Measurements from ENCODE around the gene SPO11.

SPO11 gene

DNA sequence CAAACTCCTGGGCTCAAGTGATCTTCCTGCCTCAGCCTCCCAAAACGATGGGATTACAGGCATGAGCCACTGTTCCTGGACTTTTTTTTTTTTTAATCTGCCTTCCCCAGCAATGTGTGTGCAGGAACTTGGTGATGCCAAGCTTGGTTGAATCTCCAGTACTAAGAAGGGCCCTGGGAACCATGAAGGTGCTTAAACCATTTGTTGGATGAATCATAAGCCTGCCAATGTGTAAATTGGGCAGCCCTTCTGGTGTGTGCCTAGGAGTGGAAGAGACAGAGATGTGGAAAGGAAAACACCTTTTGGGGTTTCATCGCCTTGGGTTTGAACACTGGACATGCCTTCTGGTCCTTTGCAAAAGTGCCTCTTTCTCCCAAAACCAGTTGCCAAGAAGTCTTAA is 7.1 kb upstream of the SPO11 start:
- Histone ChIP-seq H3K27me3 (replicated peaks; ENCODE audit: control insufficient read depth, insufficient read depth, low read length) (peaks cover 29% of the 10 kb centered on the region), H3K9me3 (ENCODE audit: control insufficient read depth, low read length) (no peaks in the 10 kb centered on the region), H3K36me3 (ENCODE audit: control insufficient read depth, insufficient read depth, low read length, severe bottlenecking) (no peaks in the 10 kb centered on the region), H3K9ac (ENCODE audit: low read length) (no peak overlapping the region), H3K4me1 (ENCODE audit: control insufficient read depth, insufficient read depth, low read length) (peaks cover 7% of the 10 kb centered on the region), H3K4me3 (ENCODE audit: low read length) (no peak overlapping the region)
- DNase-seq (ENCODE audit: low read depth) = no peak

DNA sequence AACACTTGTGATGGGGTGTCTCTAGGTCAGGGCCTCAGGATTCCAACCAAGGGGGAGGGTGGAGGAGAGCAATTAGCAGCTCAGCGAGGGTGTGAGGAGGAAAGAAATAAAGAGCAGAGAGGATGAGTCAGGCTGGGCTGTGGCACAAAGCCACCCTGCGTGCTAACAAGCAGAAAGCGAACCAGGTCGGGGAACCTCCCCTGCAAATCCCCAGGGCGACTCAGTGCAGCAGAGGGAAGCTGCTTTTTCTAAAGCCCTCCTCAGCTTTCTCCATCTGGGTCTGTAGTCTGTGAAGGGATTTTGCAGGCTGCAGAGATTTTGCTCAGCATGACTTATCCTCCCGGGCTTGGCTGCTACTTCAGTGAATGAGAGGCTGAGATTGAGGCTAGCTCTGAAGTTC is 6.6 kb upstream of the SPO11 start:
- Histone ChIP-seq H3K4me3 (ENCODE audit: low read length) (no peak overlapping the region), H3K9ac (ENCODE audit: low read length) (no peak overlapping the region), H3K4me1 (ENCODE audit: control insufficient read depth, insufficient read depth, low read length) (peaks cover 7% of the 10 kb centered on the region), H3K36me3 (ENCODE audit: control insufficient read depth, insufficient read depth, low read length, severe bottlenecking) (no peaks in the 10 kb centered on the region), H3K9me3 (ENCODE audit: control insufficient read depth, low read length) (no peaks in the 10 kb centered on the region), H3K27me3 (replicated peaks; ENCODE audit: control insufficient read depth, insufficient read depth, low read length) (peaks cover 32% of the 10 kb centered on the region)
- peak; percentile 26 for DNase-seq (ENCODE audit: low read depth)

DNA sequence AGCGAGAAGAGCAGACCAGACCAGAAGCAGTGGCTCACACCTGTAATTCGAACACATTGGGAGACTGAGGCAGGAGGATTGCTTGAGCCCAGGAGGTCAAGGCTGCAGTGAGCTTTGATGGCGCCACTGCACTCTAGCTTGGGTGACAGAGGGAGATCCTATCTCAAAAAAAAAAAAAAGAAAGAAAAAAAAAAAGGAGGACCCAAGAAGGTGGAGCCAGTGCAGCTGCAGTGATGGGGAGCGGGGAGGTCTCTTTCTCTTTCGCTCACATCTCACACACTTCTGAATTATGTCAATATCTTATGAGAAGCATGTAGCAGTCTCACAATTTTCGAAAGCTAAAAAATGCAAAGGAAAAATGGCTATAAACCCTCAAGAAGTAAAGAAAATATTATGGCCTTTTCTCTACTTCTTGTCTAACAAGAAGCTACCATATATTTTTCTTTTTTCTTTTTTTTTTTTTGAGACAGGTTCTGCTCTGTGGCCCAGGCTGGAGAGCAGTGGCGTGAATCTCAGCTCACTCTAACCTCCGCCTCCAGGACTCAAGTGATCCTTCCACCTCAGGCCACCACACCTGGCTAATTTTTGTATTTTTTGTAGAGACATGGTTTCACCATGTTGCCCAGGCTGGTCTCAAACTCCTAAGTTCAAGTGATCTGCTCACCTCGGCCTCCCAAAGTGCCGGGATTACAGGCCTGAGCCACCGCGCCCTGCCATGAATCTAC is 3.8 kb upstream of the SPO11 start:
- H3K9ac ChIP-seq (ENCODE audit: low read length) = no peak overlapping the region
- H3K27me3 ChIP-seq (replicated peaks; ENCODE audit: control insufficient read depth, insufficient read depth, low read length) = peaks cover 24% of the 10 kb centered on the region
- H3K4me3 ChIP-seq (ENCODE audit: low read length) = no peak overlapping the region
- no peak for DNase-seq (ENCODE audit: low read depth)
- no peaks in the 10 kb centered on the region for H3K36me3 ChIP-seq (ENCODE audit: control insufficient read depth, insufficient read depth, low read length, severe bottlenecking)
- peaks cover 11% of the 10 kb centered on the region for H3K4me1 ChIP-seq (ENCODE audit: control insufficient read depth, insufficient read depth, low read length)
- no peaks in the 10 kb centered on the region for H3K9me3 ChIP-seq (ENCODE audit: control insufficient read depth, low read length)

GRCh38 chr20:57326667-57327455 is 2.7 kb upstream of the SPO11 start:
- no peak overlapping the region for H3K4me3 ChIP-seq (ENCODE audit: low read length)
- no peaks in the 10 kb centered on the region for H3K36me3 ChIP-seq (ENCODE audit: control insufficient read depth, insufficient read depth, low read length, severe bottlenecking)
- H3K27me3 ChIP-seq (replicated peaks; ENCODE audit: control insufficient read depth, insufficient read depth, low read length) = peaks cover 14% of the 10 kb centered on the region
- peaks cover 16% of the 10 kb centered on the region for H3K4me1 ChIP-seq (ENCODE audit: control insufficient read depth, insufficient read depth, low read length)
- H3K9ac ChIP-seq (ENCODE audit: low read length) = no peak overlapping the region
- H3K9me3 ChIP-seq (ENCODE audit: control insufficient read depth, low read length) = no peaks in the 10 kb centered on the region
- DNase-seq (ENCODE audit: low read depth) = no peak

DNA sequence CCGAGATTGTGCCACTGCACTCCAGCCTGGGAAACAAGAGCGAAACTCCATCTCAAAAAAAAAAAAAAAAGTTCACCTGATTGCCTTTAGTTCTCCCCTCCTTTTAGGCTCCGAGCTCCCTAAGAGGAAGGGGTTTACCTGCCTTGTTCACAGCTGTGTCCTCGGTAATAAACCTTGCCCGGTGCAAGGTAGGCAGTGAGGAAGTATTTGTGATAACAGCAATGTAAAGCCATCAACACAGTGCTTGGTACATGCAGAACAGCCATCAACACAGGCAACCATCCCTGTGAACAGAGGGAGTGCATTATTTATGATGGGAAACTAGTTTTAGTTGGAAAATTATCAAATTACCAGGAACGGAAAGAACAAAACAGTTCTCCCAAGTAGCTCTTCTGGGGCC is 1.8 kb upstream of the SPO11 start:
- H3K27me3 ChIP-seq (replicated peaks; ENCODE audit: control insufficient read depth, insufficient read depth, low read length) = peaks cover 10% of the 10 kb centered on the region
- H3K9ac ChIP-seq (ENCODE audit: low read length) = no peak overlapping the region
- H3K36me3 ChIP-seq (ENCODE audit: control insufficient read depth, insufficient read depth, low read length, severe bottlenecking) = no peaks in the 10 kb centered on the region
- no peak for DNase-seq (ENCODE audit: low read depth)
- H3K4me3 ChIP-seq (ENCODE audit: low read length) = no peak overlapping the region
- H3K4me1 ChIP-seq (ENCODE audit: control insufficient read depth, insufficient read depth, low read length) = peaks cover 14% of the 10 kb centered on the region
- no peaks in the 10 kb centered on the region for H3K9me3 ChIP-seq (ENCODE audit: control insufficient read depth, low read length)

GRCh38 chr20:57330998-57331397 is 1.4 kb downstream of the SPO11 start:
- Histone ChIP-seq H3K27me3 (replicated peaks; ENCODE audit: control insufficient read depth, insufficient read depth, low read length) (peaks cover 4% of the 10 kb centered on the region), H3K9ac (ENCODE audit: low read length) (no peak overlapping the region), H3K9me3 (ENCODE audit: control insufficient read depth, low read length) (no peaks in the 10 kb centered on the region), H3K4me3 (ENCODE audit: low read length) (peak overlapping the region; percentile 22), H3K4me1 (ENCODE audit: control insufficient read depth, insufficient read depth, low read length) (peaks cover 9% of the 10 kb centered on the region), H3K36me3 (ENCODE audit: control insufficient read depth, insufficient read depth, low read length, severe bottlenecking) (no peaks in the 10 kb centered on the region)
- DNase-seq (ENCODE audit: low read depth) = no peak

- Histone ChIP-seq H3K4me1 (ENCODE audit: control insufficient read depth, insufficient read depth, low read length) (peaks cover 9% of the 10 kb centered on the region), H3K36me3 (ENCODE audit: control insufficient read depth, insufficient read depth, low read length, severe bottlenecking) (no peaks in the 10 kb centered on the region), H3K4me3 (ENCODE audit: low read length) (no peak overlapping the region), H3K9me3 (ENCODE audit: control insufficient read depth, low read length) (no peaks in the 10 kb centered on the region), H3K9ac (ENCODE audit: low read length) (no peak overlapping the region), H3K27me3 (replicated peaks; ENCODE audit: control insufficient read depth, insufficient read depth, low read length) (peaks cover 4% of the 10 kb centered on the region)
- no peak for DNase-seq (ENCODE audit: low read depth)
These were observed 2.8 kb downstream of the SPO11 start for GRCh38 chr20:57332105-57333089.

- Histone ChIP-seq H3K9me3 (ENCODE audit: control insufficient read depth, low read length) (no peaks in the 10 kb centered on the region), H3K36me3 (ENCODE audit: control insufficient read depth, insufficient read depth, low read length, severe bottlenecking) (no peaks in the 10 kb centered on the region), H3K4me1 (ENCODE audit: control insufficient read depth, insufficient read depth, low read length) (peaks cover 9% of the 10 kb centered on the region), H3K27me3 (replicated peaks; ENCODE audit: control insufficient read depth, insufficient read depth, low read length) (no peaks in the 10 kb centered on the region), H3K9ac (ENCODE audit: low read length) (no peak overlapping the region), H3K4me3 (ENCODE audit: low read length) (no peak overlapping the region)
- DNase-seq (ENCODE audit: low read depth) = peak; percentile 11
These were observed 5.8 kb downstream of the SPO11 start for GRCh38 chr20:57335392-57335791.

- H3K27me3 ChIP-seq (replicated peaks; ENCODE audit: control insufficient read depth, insufficient read depth, low read length) = no peaks in the 10 kb centered on the region
- peaks cover 2% of the 10 kb centered on the region for H3K4me1 ChIP-seq (ENCODE audit: control insufficient read depth, insufficient read depth, low read length)
- no peak for DNase-seq (ENCODE audit: low read depth)
- no peak overlapping the region for H3K4me3 ChIP-seq (ENCODE audit: low read length)
- no peaks in the 10 kb centered on the region for H3K9me3 ChIP-seq (ENCODE audit: control insufficient read depth, low read length)
- H3K36me3 ChIP-seq (ENCODE audit: control insufficient read depth, insufficient read depth, low read length, severe bottlenecking) = no peaks in the 10 kb centered on the region
- no peak overlapping the region for H3K9ac ChIP-seq (ENCODE audit: low read length)
These were observed 12.1 kb downstream of the SPO11 start for GRCh38 chr20:57341663-57342062.

- Histone ChIP-seq H3K4me1 (ENCODE audit: control insufficient read depth, insufficient read depth, low read length) (peaks cover 2% of the 10 kb centered on the region), H3K36me3 (ENCODE audit: control insufficient read depth, insufficient read depth, low read length, severe bottlenecking) (no peaks in the 10 kb centered on the region), H3K27me3 (replicated peaks; ENCODE audit: control insufficient read depth, insufficient read depth, low read length) (no peaks in the 10 kb centered on the region), H3K9me3 (ENCODE audit: control insufficient read depth, low read length) (no peaks in the 10 kb centered on the region), H3K9ac (ENCODE audit: low read length) (no peak overlapping the region), H3K4me3 (ENCODE audit: low read length) (no peak overlapping the region)
- DNase-seq (ENCODE audit: low read depth) = no peak
These were observed 13.2 kb downstream of the SPO11 start for GRCh38 chr20:57342829-57343228.

GRCh38 chr20:57346477-57346876 is 16.9 kb downstream of the SPO11 start:
- no peaks in the 10 kb centered on the region for H3K36me3 ChIP-seq (ENCODE audit: control insufficient read depth, insufficient read depth, low read length, severe bottlenecking)
- peaks cover 2% of the 10 kb centered on the region for H3K4me1 ChIP-seq (ENCODE audit: control insufficient read depth, insufficient read depth, low read length)
- H3K27me3 ChIP-seq (replicated peaks; ENCODE audit: control insufficient read depth, insufficient read depth, low read length) = no peaks in the 10 kb centered on the region
- H3K4me3 ChIP-seq (ENCODE audit: low read length) = no peak overlapping the region
- H3K9ac ChIP-seq (ENCODE audit: low read length) = no peak overlapping the region
- DNase-seq (ENCODE audit: low read depth) = peak; percentile 94
- no peaks in the 10 kb centered on the region for H3K9me3 ChIP-seq (ENCODE audit: control insufficient read depth, low read length)
